ENCODE measurements around the gene BEAN1.

The BEAN1 gene

GRCh38 chr16:66427036-66427860, at the start of gene BEAN1:
TSS of gene BEAN1 (plus strand) at chr16:66427295. CDS start at chr16:66437677, 10,382 bp downstream.
- DNase-seq (ENCODE audit: low read depth in 2 of 2) = no peak

GRCh38 chr16:66377324-66377723, 49.8 kb upstream of the BEAN1 start:
- DNase-seq (ENCODE audit: low read depth in 2 of 2) = no peak

- no peak for DNase-seq (ENCODE audit: low read depth in 2 of 2)
Measured at GRCh38 chr16:66378741-66379570, 48.1 kb upstream of the BEAN1 start.

- no peak for DNase-seq (ENCODE audit: low read depth in 2 of 2)
Measured at GRCh38 chr16:66379571-66379941, 47.5 kb upstream of the BEAN1 start.

- no peak for DNase-seq (ENCODE audit: low read depth in 2 of 2)
Measured at GRCh38 chr16:66380421-66380820, 46.7 kb upstream of the BEAN1 start.

- no peak for DNase-seq (ENCODE audit: low read depth in 2 of 2)
Measured at GRCh38 chr16:66381585-66382170, 45.4 kb upstream of the BEAN1 start.

GRCh38 chr16:66382171-66382965, 44.7 kb upstream of the BEAN1 start:
- DNase-seq (ENCODE audit: low read depth in 2 of 2) = no peak

GRCh38 chr16:66382966-66383299, 44.2 kb upstream of the BEAN1 start:
- no peak for DNase-seq (ENCODE audit: low read depth in 2 of 2)

- no peak for DNase-seq (ENCODE audit: low read depth in 2 of 2)
Measured at GRCh38 chr16:66383551-66383950, 43.5 kb upstream of the BEAN1 start.

GRCh38 chr16:66385415-66385814, 41.7 kb upstream of the BEAN1 start:
- DNase-seq (ENCODE audit: low read depth in 2 of 2) = no peak

- DNase-seq (ENCODE audit: low read depth in 2 of 2) = no peak
Measured at GRCh38 chr16:66386629-66387622, 40.2 kb upstream of the BEAN1 start.

- DNase-seq (ENCODE audit: low read depth in 2 of 2) = no peak
Measured at GRCh38 chr16:66387817-66388332, 39.2 kb upstream of the BEAN1 start.

GRCh38 chr16:66388350-66389139, 38.5 kb upstream of the BEAN1 start:
- DNase-seq (ENCODE audit: low read depth in 2 of 2) = no peak

GRCh38 chr16:66389256-66390176, 37.6 kb upstream of the BEAN1 start:
- no peak for DNase-seq (ENCODE audit: low read depth in 2 of 2)

- DNase-seq (ENCODE audit: low read depth in 2 of 2) = no peak
Measured at GRCh38 chr16:66390346-66391108, 36.6 kb upstream of the BEAN1 start.

- no peak for DNase-seq (ENCODE audit: low read depth in 2 of 2)
Measured at GRCh38 chr16:66391726-66392670, 35.1 kb upstream of the BEAN1 start.
